NCI-H2196 treated with DMSO at 0.1 percent for 48 hours (cell line): ENCODE results near the gene GALNT17.

Experiments used
- DNase-seq: peaks from one replicate; lab custom pipeline; 2025; ENCODE audit not compliant: unreplicated experiment; lab: John Stamatoyannopoulos, UW

GALNT17 gene

GRCh38 chr7:71329030-71329660 is 197.2 kb downstream of the GALNT17 start:
- DNase-seq, result no peak

GRCh38 chr7:71332207-71332606 is 200.3 kb downstream of the GALNT17 start:
- no peak for DNase-seq

DNA sequence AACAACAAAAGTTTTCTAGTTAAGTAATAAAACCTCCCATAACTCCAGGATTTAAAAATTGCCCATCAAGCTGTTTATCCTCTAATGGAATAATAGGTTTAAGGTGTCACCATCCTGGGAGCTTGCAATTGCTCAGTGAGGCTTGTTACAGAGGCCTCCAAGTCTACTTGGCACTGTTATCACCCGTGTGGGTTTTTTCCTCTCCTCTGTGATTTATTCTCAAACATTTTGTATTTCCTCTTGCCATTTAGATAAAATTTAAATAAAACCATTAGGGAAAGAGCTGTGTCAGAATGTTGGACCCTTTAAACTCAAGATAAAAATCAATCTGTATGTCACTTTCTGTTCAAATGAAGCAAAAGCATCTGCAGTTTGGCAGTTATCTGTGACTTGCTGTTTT is 202.6 kb downstream of the GALNT17 start:
- DNase-seq, result no peak

- DNase-seq, result no peak
Observed at GRCh38 chr7:71338866-71339265, 206.9 kb downstream of the GALNT17 start.

DNA sequence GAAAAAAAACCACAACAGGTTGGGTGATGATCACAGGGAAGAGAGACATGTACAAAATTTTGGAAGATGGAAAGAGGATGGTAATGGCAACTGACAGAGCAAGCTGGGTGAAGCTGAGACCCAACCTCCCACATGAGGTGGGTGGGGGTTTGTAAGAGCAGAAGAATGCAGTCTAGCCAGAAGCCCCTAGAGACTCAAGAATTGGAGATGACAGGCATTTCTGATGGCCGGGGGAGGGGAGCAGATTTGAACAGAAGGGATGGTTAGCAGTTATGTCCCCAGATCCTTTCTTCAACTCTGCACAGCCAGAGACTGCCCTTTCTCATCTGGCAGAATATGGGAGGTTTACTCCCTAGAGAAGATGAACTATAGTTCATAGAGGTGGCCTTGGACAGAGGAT is 208.0 kb downstream of the GALNT17 start:
- no peak for DNase-seq

- no peak for DNase-seq
Observed at GRCh38 chr7:71342202-71342601, 210.3 kb downstream of the GALNT17 start.

- DNase-seq, result no peak
Observed at GRCh38 chr7:71343039-71343438, 211.1 kb downstream of the GALNT17 start.

DNA sequence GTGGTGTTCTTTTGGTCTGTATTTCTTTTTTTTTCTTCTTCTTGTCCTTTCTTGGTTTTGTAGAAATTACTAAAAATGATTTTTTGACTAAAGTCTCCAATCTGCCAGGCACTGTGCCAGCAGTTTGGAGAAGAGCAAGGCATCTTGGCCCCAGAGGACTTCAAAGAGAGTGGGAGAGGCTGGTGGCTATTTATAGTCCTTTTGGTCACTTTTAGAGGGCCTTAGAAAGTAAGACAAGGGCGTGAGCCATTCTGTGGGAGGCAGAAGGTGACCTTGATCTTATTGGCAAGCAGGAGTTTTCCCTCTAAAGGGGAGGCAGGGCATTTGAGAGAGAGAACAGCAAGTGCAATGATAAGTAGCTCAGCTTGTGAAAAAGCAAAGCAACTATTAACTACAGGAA is 211.9 kb downstream of the GALNT17 start:
- DNase-seq, result no peak

DNA sequence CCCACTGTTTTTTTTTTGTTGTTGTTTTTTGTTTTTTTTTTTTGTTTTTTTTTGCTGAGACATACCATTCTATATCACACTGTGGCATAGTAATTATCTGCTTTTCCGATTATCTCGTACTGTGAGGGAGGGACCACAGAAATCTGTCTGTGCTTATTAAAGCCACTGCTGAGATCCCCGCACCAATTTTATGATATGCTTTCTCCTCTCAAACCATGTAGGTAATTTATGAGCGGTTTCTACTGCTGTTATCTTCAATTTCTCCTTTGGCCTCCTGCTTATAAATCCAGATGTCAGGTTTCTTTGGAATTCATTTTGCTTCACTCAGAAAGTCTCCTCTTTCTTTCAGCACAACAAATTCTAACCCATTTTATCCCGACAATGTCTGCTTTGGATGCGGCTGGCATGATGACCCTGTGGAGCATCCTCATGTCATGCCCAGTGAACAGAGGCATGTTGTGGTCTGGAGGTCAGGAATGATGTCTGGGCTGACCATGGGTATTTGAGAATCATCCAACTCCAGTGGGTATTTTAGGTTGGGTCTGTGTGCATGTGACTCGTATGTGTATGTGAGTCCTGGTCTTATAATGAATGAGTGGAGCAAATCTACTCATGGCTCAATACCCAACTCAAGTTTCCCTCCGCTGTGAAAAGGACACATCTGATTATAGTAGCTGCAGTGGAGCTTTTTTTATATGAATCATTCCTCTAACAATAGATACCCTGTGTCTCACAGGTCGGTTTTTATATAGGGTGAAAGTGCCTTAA is 213.4 kb downstream of the GALNT17 start:
- no peak for DNase-seq

DNA sequence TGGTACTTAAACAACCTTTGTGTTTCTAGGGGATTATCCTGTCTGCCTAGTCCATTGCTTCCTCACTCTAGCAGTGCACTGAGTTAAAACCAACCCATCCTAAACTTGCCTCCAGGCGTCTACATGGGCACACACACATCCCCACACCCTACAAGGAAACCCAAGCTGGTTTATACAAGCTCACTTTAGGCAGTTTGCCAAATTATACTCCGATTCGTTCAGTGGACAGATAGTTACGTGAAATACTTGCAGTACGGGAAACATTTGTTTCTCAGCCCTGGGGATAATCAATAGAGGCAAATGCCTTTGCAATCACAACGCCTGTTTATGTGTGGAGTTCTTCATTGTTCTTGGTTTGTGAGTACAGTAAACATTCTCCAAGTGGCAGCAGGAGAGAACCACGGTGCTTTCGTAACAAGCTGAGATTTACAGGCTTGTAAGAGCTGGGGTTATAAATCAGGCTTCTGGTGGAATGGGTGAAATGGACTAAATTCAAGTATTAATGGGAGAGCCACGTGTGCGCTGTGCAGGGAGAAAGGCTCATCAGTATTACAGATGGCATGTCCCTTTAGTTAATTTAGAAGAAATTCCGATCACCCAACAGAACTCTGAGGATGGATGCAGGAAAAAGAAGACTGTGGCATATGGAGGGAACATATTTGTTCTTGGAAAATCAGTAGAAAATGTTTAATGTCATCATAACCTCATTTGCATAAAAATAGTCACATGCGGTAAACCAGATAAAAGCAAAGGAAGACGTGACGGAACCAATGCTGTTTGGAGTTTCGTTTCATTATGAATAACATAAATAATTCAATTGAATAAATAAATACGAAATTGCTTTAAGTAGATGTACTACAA is 217.1 kb downstream of the GALNT17 start:
- DNase-seq, result no peak

- DNase-seq, result no peak
Observed at GRCh38 chr7:71349682-71350481, 217.9 kb downstream of the GALNT17 start.

- DNase-seq, result no peak
Observed at GRCh38 chr7:71350680-71351079, 218.7 kb downstream of the GALNT17 start.

GRCh38 chr7:71354716-71355115 is 222.8 kb downstream of the GALNT17 start:
- no peak for DNase-seq

- no peak for DNase-seq
Observed at GRCh38 chr7:71361451-71362032, 229.6 kb downstream of the GALNT17 start.

- DNase-seq, result no peak
Observed at GRCh38 chr7:71362240-71362639, 230.3 kb downstream of the GALNT17 start.

DNA sequence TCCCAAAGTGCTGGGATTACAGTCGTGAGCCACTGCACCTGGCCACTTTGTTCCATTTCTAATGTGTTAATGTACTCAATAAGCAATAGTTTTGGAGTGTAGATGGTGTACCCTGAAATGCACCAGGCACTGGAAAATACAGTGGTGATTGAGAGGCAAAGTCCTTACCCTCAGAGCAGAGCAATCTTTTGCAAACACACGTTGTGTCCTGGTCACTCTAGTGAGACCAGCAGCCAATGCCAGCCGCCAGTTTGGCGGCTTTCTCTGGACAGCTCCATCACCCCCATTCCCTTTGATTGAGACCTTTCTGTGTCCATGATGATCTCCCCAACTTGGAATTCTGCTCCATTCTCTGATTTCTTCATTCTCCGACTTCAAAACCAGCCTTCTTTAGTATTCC is 231.3 kb downstream of the GALNT17 start:
- no peak for DNase-seq

DNA sequence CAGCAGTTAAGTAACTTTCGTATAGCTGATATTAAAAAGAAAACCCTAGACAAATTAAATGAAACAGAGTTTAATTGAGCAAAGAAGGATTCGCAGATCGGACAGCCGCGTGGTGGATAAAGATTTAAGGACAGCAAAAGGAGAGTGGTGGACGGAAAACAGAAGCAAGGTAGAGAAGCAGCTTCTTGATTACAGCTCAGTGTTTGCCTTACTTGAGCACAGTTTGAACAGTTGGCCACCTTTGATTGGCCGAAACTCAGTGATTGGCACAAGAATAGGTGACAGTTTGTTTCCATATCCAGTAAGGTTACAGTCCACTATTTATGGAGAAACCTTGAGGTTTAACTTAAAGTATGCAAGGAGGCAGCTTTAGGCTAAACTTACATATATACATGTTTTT is 231.7 kb downstream of the GALNT17 start:
- no peak for DNase-seq

GRCh38 chr7:71364551-71364950 is 232.6 kb downstream of the GALNT17 start:
- DNase-seq, result no peak

GRCh38 chr7:71372991-71373390 is 241.0 kb downstream of the GALNT17 start:
- no peak for DNase-seq

DNA sequence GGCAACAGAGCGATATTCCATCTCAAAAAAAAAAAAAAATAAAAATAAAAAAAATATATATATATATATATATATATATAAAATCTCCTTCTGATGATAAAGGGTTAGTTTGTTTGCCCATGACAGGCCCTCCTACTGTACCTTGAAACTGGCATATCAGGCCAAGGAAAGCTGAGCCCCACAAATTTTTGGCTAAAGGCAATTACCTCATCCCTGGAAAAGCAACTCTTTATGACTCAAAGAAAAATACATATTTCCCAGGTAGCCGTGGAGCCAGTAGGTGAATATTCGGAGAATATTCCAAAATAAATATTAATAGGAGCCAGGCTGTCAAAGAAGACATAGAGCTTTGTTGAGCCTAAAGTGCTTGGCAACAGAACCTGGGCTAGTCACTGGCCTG is 245.1 kb downstream of the GALNT17 start:
- no peak for DNase-seq

GRCh38 chr7:71377469-71377868 is 245.5 kb downstream of the GALNT17 start:
- no peak for DNase-seq
